Glutamatergic neuron (in vitro differentiated cells): ENCODE data around the gene SPATA13. TPM values are rescaled to one million over a fixed set of nuclear protein-coding genes. Genes with fewer than 3 reads are reported as not detected.

ENCODE experiments used
- DNase-seq: peaks from one replicate; pipeline ENCODE4 v3.0.0; 2022
- H3K27ac Mint-ChIP-seq: one replicate; pipeline ENCODE4 v1.8.0; 2020; ENCODE audit warnings: mild to moderate bottlenecking, mixed read lengths, inconsistent platforms; ENCODE audit not compliant: unreplicated experiment
- H3K27me3 Mint-ChIP-seq: one replicate; pipeline ENCODE4 v1.8.0; 2020; ENCODE audit warnings: mild to moderate bottlenecking, moderate library complexity, mixed read lengths, inconsistent platforms; ENCODE audit not compliant: unreplicated experiment
- H3K36me3 Mint-ChIP-seq: one replicate; pipeline ENCODE4 v1.8.0; 2020; ENCODE audit warnings: mild to moderate bottlenecking, mixed read lengths, inconsistent platforms; ENCODE audit not compliant: unreplicated experiment
- H3K4me1 Mint-ChIP-seq: one replicate; pipeline ENCODE4 v1.8.0; 2020; ENCODE audit warnings: mild to moderate bottlenecking, low read depth, mixed read lengths, inconsistent platforms; ENCODE audit not compliant: unreplicated experiment
- H3K4me3 Mint-ChIP-seq: one replicate; pipeline ENCODE4 v1.8.0; 2020; ENCODE audit warnings: mild to moderate bottlenecking, mixed read lengths, inconsistent platforms; ENCODE audit not compliant: unreplicated experiment
- H3K9me3 Mint-ChIP-seq: one replicate; pipeline ENCODE4 v1.8.0; 2020; ENCODE audit warnings: mild to moderate bottlenecking, moderate library complexity, mixed read lengths, inconsistent platforms; ENCODE audit not compliant: unreplicated experiment
- CTCF ChIP-seq: fragments of 200-600 bp; sonication (generic); IDR thresholded peaks from one replicate; pipeline ENCODE4 v1.5.0; 2021; ENCODE audit not compliant: partially characterized antibody, unreplicated experiment
- total RNA-seq: library from RNA; stranded (reverse); fragmentation: NEBNext Ultra II Directional; extraction: Animal tissue kit (Norgen Biotek cat#: 25700); gene quantifications from one replicate; pipeline ENCODE4 v1.2.1, GENCODE V29; 2021; ENCODE audit not compliant: unreplicated experiment

The SPATA13 gene
- total RNA-seq, 1 donor from 2014 or later = 7.4 TPM

- no peaks in the 10 kb centered on the region for H3K9me3 Mint-ChIP-seq
- peaks cover 6% of the 10 kb centered on the region for H3K27me3 Mint-ChIP-seq
- H3K4me1 Mint-ChIP-seq = peaks cover 10% of the 10 kb centered on the region
- TF ChIP-seq CTCF = no peak
- H3K36me3 Mint-ChIP-seq = no peaks in the 10 kb centered on the region
- DNase-seq = no peak
- no peak overlapping the region for H3K27ac Mint-ChIP-seq
- peak overlapping the region; percentile 72 for H3K4me3 Mint-ChIP-seq
These were observed 1.5 kb downstream of the SPATA13 start for GRCh38 chr13:24161980-24162525.

GRCh38 chr13:24162604-24163003, 2.1 kb downstream of the SPATA13 start:
- Mint-ChIP-seq H3K27me3 (peaks cover 6% of the 10 kb centered on the region), H3K27ac (no peak overlapping the region), H3K4me3 (no peak overlapping the region), H3K9me3 (no peaks in the 10 kb centered on the region), H3K4me1 (peaks cover 10% of the 10 kb centered on the region), H3K36me3 (no peaks in the 10 kb centered on the region)
- no peak for DNase-seq
- TF ChIP-seq CTCF = no peak

GRCh38 chr13:24165746-24166145, 5.2 kb downstream of the SPATA13 start:
- Mint-ChIP-seq H3K36me3 (no peaks in the 10 kb centered on the region), H3K4me1 (peaks cover 2% of the 10 kb centered on the region), H3K27ac (no peak overlapping the region), H3K27me3 (peaks cover 6% of the 10 kb centered on the region), H3K9me3 (no peaks in the 10 kb centered on the region), H3K4me3 (no peak overlapping the region)
- no peak for TF ChIP-seq CTCF
- DNase-seq = no peak

GRCh38 chr13:24166561-24166960, 6.0 kb downstream of the SPATA13 start:
- Mint-ChIP-seq H3K27ac (no peak overlapping the region), H3K36me3 (no peaks in the 10 kb centered on the region), H3K4me1 (peaks cover 2% of the 10 kb centered on the region), H3K9me3 (no peaks in the 10 kb centered on the region), H3K27me3 (peaks cover 6% of the 10 kb centered on the region), H3K4me3 (no peak overlapping the region)
- DNase-seq = no peak
- TF ChIP-seq CTCF = no peak

GRCh38 chr13:24167666-24168391, 7.3 kb downstream of the SPATA13 start:
- TF ChIP-seq CTCF = no peak
- no peak for DNase-seq
- peaks cover 3% of the 10 kb centered on the region for H3K27me3 Mint-ChIP-seq
- H3K4me3 Mint-ChIP-seq = no peak overlapping the region
- no peak overlapping the region for H3K27ac Mint-ChIP-seq
- no peaks in the 10 kb centered on the region for H3K36me3 Mint-ChIP-seq
- H3K4me1 Mint-ChIP-seq = no peaks in the 10 kb centered on the region
- H3K9me3 Mint-ChIP-seq = no peaks in the 10 kb centered on the region
